Suprapubic skin (tissue), 3 donors: ENCODE data around the gene PRKN.

Experiments used
- CTCF ChIP-seq, 2 donors: fragments of 200-600 bp in 1 of 2; fragments of 450-650 bp in 1 of 2; sonication (generic) in 1 of 2; IDR thresholded peaks; one replicate each; pipeline ENCODE4 v1.5.1; 2016 to 2019; ENCODE audit warnings: antibody characterized with exemption in 2 of 2, mild to moderate bottlenecking in 1 of 2, moderate library complexity in 1 of 2
- EP300 ChIP-seq: sonication (generic); formaldehyde crosslinking; IDR thresholded peaks from one replicate; pipeline ENCODE4 v1.6.1; 2017; ENCODE audit warnings: antibody characterized with exemption
- POLR2A ChIP-seq, 2 donors: fragments of 450-650 bp; IDR thresholded peaks; one replicate each; pipeline ENCODE4 v1.6.1; 2017; ENCODE audit warnings: antibody characterized with exemption in 2 of 2, mild to moderate bottlenecking in 2 of 2, moderate library complexity in 2 of 2

GRCh38 chr6:161368514-161368913, 1359.1 kb downstream of the PRKN start:
- TF ChIP-seq POLR2A (IDR thresholded peaks at IDR 0.05) (no peak), EP300 (no peak), CTCF (IDR thresholded peaks at IDR 0.05) (no peak)
